Stomach smooth muscle (tissue), 2 donors: ENCODE data around the gene DUXB.

ENCODE experiments used
- H3K27ac ChIP-seq: one replicate; pipeline ENCODE4 v1.7.0; 2013; ENCODE audit warnings: mild to moderate bottlenecking, low read length, inconsistent platforms
- H3K27me3 ChIP-seq, 2 donors: one replicate each; pipeline ENCODE4 v1.7.0; 2013; ENCODE audit warnings: low read length in 2 of 2; ENCODE audit not compliant: insufficient read depth in 2 of 2, control insufficient read depth in 1 of 2
- H3K36me3 ChIP-seq, 2 donors: one replicate each; pipeline ENCODE4 v1.7.0; 2013; ENCODE audit warnings: low read length in 2 of 2; ENCODE audit not compliant: control insufficient read depth in 2 of 2, insufficient read depth in 2 of 2
- H3K4me1 ChIP-seq: one replicate; pipeline ENCODE4 v1.7.0; 2013; ENCODE audit warnings: low read length; ENCODE audit not compliant: control insufficient read depth, insufficient read depth
- H3K4me3 ChIP-seq, 2 donors: one replicate each; pipeline ENCODE4 v1.7.0; 2013; ENCODE audit warnings: low read length in 2 of 2
- H3K9ac ChIP-seq, 2 donors: one replicate each; pipeline ENCODE4 v1.7.0; 2013; ENCODE audit warnings: low read length in 2 of 2, mild to moderate bottlenecking in 1 of 2
- H3K9me3 ChIP-seq, 2 donors: one replicate each; pipeline ENCODE4 v1.7.0; 2013; ENCODE audit warnings: low read length in 2 of 2; ENCODE audit not compliant: control insufficient read depth in 2 of 2
- donor health status: healthy.
- donor health status: Pancreatic carcinoma.

DUXB gene

GRCh38 chr16:75718452-75718851 lies 17.2 kb upstream of the DUXB start:
- Histone ChIP-seq H3K27me3 (no peaks in the 10 kb centered on the region), H3K9ac (no peak overlapping the region), H3K4me1 (no peaks in the 10 kb centered on the region), H3K27ac (no peak overlapping the region), H3K4me3 (no peak overlapping the region), H3K36me3 (no peaks in the 10 kb centered on the region), H3K9me3 (no peaks in the 10 kb centered on the region)

DNA sequence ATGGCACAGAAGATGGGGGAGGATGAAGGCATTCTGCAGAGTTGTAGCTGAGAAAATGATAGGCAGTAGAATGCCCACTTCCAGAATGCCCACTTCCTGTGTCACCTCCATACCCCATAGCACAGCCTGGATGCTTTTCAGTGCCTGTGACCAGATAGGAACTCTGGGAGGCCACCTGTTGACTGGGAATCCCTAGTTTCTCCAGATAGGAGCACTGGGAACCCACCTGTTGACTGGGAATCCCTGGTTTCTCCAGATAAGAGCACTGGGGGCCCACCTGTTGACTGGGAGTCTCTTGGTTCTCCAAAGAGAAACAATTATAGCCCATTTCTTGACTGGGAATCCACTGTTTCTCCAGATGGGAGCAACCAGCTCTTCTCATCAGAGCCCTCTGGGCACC lies 13.4 kb upstream of the DUXB start:
- Histone ChIP-seq H3K27ac (no peak overlapping the region), H3K9me3 (no peaks in the 10 kb centered on the region), H3K36me3 (no peaks in the 10 kb centered on the region), H3K4me3 (no peak overlapping the region), H3K9ac (no peak overlapping the region), H3K4me1 (no peaks in the 10 kb centered on the region), H3K27me3 (no peaks in the 10 kb centered on the region)

- Histone ChIP-seq H3K27me3 (no peaks in the 10 kb centered on the region), H3K9ac (no peak overlapping the region), H3K9me3 (no peaks in the 10 kb centered on the region), H3K4me1 (no peaks in the 10 kb centered on the region), H3K36me3 (no peaks in the 10 kb centered on the region), H3K4me3 (no peak overlapping the region), H3K27ac (no peak overlapping the region)
Observed at GRCh38 chr16:75710344-75710743, 9.1 kb upstream of the DUXB start.

GRCh38 chr16:75703306-75703705 lies 2.0 kb upstream of the DUXB start:
- Histone ChIP-seq H3K9ac (no peak overlapping the region), H3K4me3 (no peak overlapping the region), H3K27ac (no peak overlapping the region), H3K36me3 (no peaks in the 10 kb centered on the region), H3K27me3 (no peaks in the 10 kb centered on the region), H3K9me3 (no peaks in the 10 kb centered on the region), H3K4me1 (no peaks in the 10 kb centered on the region)

DNA sequence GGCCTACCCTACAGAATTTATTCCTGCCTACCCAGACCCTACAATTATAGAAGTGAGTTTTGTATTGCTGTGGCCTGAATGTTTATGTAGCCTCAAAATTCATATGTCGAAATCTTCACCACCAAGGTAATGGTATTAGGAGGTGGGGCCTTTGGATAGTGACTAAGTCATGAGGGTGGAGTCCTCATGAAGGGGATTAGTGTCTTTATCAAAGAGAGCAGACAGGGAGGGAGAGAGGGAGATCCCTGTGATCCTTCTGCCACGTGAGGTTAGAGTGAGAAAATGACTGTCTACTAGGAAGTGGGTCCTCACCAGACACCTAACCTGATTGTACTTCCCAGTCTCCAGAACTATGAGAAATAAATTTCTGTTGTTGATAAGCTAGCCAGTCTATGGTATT lies 981 bp upstream of the DUXB start:
- Histone ChIP-seq H3K9me3 (no peaks in the 10 kb centered on the region), H3K27me3 (no peaks in the 10 kb centered on the region), H3K4me3 (no peak overlapping the region), H3K4me1 (no peaks in the 10 kb centered on the region), H3K27ac (no peak overlapping the region), H3K9ac (no peak overlapping the region), H3K36me3 (no peaks in the 10 kb centered on the region)

GRCh38 chr16:75697571-75697970 lies 3.7 kb downstream of the DUXB start:
- Histone ChIP-seq H3K27ac (no peak overlapping the region), H3K4me1 (no peaks in the 10 kb centered on the region), H3K36me3 (no peaks in the 10 kb centered on the region), H3K9ac (no peak overlapping the region), H3K9me3 (no peaks in the 10 kb centered on the region), H3K27me3 (no peaks in the 10 kb centered on the region), H3K4me3 (no peak overlapping the region)

- no peaks in the 10 kb centered on the region for H3K36me3 ChIP-seq
- no peak overlapping the region for H3K4me3 ChIP-seq
- no peaks in the 10 kb centered on the region for H3K4me1 ChIP-seq
- H3K27me3 ChIP-seq: no peaks in the 10 kb centered on the region
- H3K27ac ChIP-seq: no peak overlapping the region
- no peaks in the 10 kb centered on the region for H3K9me3 ChIP-seq
- no peak overlapping the region for H3K9ac ChIP-seq
Observed at GRCh38 chr16:75695708-75696107, 5.6 kb downstream of the DUXB start.

GRCh38 chr16:75687361-75687760 lies 13.9 kb downstream of the DUXB start:
- Histone ChIP-seq H3K4me3 (no peak overlapping the region), H3K9me3 (no peaks in the 10 kb centered on the region), H3K4me1 (no peaks in the 10 kb centered on the region), H3K9ac (no peak overlapping the region), H3K27ac (no peak overlapping the region), H3K36me3 (no peaks in the 10 kb centered on the region), H3K27me3 (no peaks in the 10 kb centered on the region)

DNA sequence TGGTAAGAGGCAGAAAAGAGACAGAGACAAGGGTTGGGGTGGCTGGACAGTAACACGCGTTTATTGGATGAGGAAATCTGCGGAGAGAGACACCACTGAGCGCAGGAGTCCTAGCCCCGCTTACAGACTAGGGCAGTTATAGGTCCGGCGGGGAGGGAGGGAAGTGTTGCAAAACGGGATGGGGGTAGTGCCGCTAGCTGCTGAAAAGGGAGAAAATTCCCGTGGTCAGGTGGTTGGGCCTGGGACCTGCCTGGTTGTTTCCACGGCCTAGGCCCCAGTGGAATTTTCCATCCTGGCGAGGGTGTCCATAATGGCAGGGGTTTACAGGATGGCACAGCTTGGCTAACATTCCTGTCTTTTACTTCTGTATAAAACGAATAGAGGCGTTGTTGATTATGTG lies 19.0 kb downstream of the DUXB start:
- no peaks in the 10 kb centered on the region for H3K4me1 ChIP-seq
- no peak overlapping the region for H3K9ac ChIP-seq
- no peak overlapping the region for H3K4me3 ChIP-seq
- H3K36me3 ChIP-seq: no peaks in the 10 kb centered on the region
- H3K27ac ChIP-seq: no peak overlapping the region
- no peaks in the 10 kb centered on the region for H3K27me3 ChIP-seq
- no peaks in the 10 kb centered on the region for H3K9me3 ChIP-seq

- Histone ChIP-seq H3K27me3 (no peaks in the 10 kb centered on the region), H3K36me3 (no peaks in the 10 kb centered on the region), H3K9me3 (no peaks in the 10 kb centered on the region), H3K4me1 (no peaks in the 10 kb centered on the region), H3K9ac (no peak overlapping the region), H3K4me3 (no peak overlapping the region), H3K27ac (no peak overlapping the region)
Observed at GRCh38 chr16:75679366-75679765, 21.9 kb downstream of the DUXB start.

- Histone ChIP-seq H3K36me3 (no peaks in the 10 kb centered on the region), H3K27ac (no peak within 1 kb of the TSS), H3K4me1 (no peaks in the 10 kb centered on the region), H3K9me3 (no peaks in the 10 kb centered on the region), H3K9ac (no peak within 1 kb of the TSS), H3K27me3 (no peaks in the 10 kb centered on the region), H3K4me3 (no peak within 1 kb of the TSS)
Observed at GRCh38 chr16:75676909-75677308, 24.4 kb downstream of the DUXB start, which contains the start of gene CPHXL2. TSS of gene CPHXL2 (minus strand) at chr16:75677009. CDS start at chr16:75676999, 10 bp downstream.
